Memory B cell (primary cell): ENCODE measurements around the gene HS1BP3.

ENCODE experiments used
- ATAC-seq: fragments of 150-1000 bp; cut with Tn5 transposase; 2 replicates; pipeline ENCODE4 v1.10.0; 2021; ENCODE audit warnings: low read depth, mild to moderate bottlenecking, moderate library complexity
- DNase-seq, 2 donors: peaks; one replicate each; pipeline ENCODE4 v3.0.0; 2022; ENCODE audit warnings: low spot score in 2 of 2
- H3K27ac Mint-ChIP-seq: one replicate; pipeline ENCODE4 v1.8.0; 2022; ENCODE audit warnings: mild to moderate bottlenecking, moderate library complexity, mixed read lengths
- H3K27me3 Mint-ChIP-seq: one replicate; pipeline ENCODE4 v1.8.0; 2022; ENCODE audit warnings: mixed read lengths
- H3K36me3 Mint-ChIP-seq: one replicate; pipeline ENCODE4 v1.8.0; 2022; ENCODE audit warnings: mild to moderate bottlenecking, mixed read lengths
- H3K4me1 Mint-ChIP-seq: one replicate; pipeline ENCODE4 v1.8.0; 2022; ENCODE audit warnings: mixed read lengths
- H3K4me3 Mint-ChIP-seq: one replicate; pipeline ENCODE4 v1.8.0; 2022; ENCODE audit warnings: mild to moderate bottlenecking, moderate library complexity, mixed read lengths
- H3K9me3 Mint-ChIP-seq: one replicate; pipeline ENCODE4 v1.8.0; 2022; ENCODE audit warnings: mixed read lengths

The HS1BP3 gene

GRCh38 chr2:20621366-20622295 lies 29.3 kb downstream of the HS1BP3 start:
- H3K27ac Mint-ChIP-seq: no peak overlapping the region

DNA sequence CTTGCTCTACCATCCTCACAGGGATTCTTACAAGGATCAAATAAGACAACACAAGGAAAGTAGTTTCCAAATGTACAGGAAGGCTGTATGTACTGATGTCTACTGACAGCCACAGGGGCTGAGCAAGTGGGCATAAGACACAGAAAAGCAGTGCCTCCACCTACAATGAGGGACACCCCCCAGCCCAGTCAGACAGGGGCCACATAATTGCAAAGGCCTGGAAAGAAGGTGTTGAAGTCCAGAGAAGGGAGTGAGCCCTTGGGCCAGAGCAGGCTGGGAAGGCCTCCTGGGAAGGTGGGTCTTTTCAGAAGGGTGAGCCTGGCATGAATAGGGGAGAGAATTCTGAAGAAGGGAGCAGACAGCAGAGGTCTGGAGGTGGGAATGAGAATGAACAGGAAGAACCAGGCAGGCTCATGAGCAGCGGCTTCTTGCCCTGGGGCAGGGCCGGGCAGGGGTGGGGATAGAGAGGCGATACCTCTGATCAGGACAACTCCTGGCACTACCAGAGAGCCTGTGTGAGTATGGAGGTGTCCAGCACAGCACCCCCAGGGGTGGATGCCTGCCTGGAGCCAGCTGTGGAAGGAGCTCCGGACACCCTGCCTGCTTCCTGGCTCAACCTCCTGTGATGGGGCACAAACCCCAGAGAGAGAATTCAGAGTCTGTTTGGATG lies 30.1 kb downstream of the HS1BP3 start:
- Mint-ChIP-seq H3K9me3 (no peaks in the 10 kb centered on the region), H3K36me3 (peaks cover 24% of the 10 kb centered on the region), H3K4me3 (no peak overlapping the region), H3K4me1 (no peaks in the 10 kb centered on the region), H3K27me3 (no peaks in the 10 kb centered on the region), H3K27ac (no peak overlapping the region)
- ATAC-seq (no peak), DNase-seq (no peak)

More at GRCh38 chr2:20621366-20622295, 29.3 kb downstream of the HS1BP3 start:
- Mint-ChIP-seq H3K4me1 (no peaks in the 10 kb centered on the region), H3K9me3 (no peaks in the 10 kb centered on the region), H3K36me3 (peaks cover 24% of the 10 kb centered on the region), H3K4me3 (no peak overlapping the region), H3K27me3 (no peaks in the 10 kb centered on the region)
- no peak for DNase-seq
- ATAC-seq: no peak

GRCh38 chr2:20620271-20620681 lies 30.6 kb downstream of the HS1BP3 start:
- H3K27me3 Mint-ChIP-seq: no peaks in the 10 kb centered on the region
- H3K36me3 Mint-ChIP-seq: peaks cover 24% of the 10 kb centered on the region
- H3K27ac Mint-ChIP-seq: no peak overlapping the region
- H3K4me1 Mint-ChIP-seq: no peaks in the 10 kb centered on the region
- DNase-seq: no peak
- H3K9me3 Mint-ChIP-seq: no peaks in the 10 kb centered on the region
- ATAC-seq: no peak
- no peak overlapping the region for H3K4me3 Mint-ChIP-seq

DNA sequence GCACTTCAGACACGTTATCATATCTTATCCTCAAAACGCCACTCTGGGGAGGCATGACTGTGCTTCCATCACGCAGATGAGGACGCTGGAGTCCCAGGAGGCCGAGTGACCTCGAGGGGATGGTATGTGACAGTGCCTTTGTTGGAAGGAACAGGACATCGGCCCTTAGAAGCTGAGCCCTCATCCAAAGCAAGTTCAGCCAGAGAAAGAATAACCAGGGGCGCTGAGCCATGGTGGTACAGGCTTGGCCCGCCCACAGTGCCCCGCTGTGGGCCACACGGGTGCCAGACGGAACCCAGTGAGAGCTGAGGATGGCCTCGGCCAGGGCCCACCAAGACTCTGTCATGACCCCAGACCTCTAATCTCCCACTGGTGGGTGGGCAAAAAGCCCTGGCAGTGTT lies 31.3 kb downstream of the HS1BP3 start:
- H3K4me3 Mint-ChIP-seq: no peak overlapping the region
- no peak for ATAC-seq
- DNase-seq: no peak
- H3K27me3 Mint-ChIP-seq: no peaks in the 10 kb centered on the region
- H3K4me1 Mint-ChIP-seq: no peaks in the 10 kb centered on the region
- no peak overlapping the region for H3K27ac Mint-ChIP-seq
- no peaks in the 10 kb centered on the region for H3K9me3 Mint-ChIP-seq
- H3K36me3 Mint-ChIP-seq: peaks cover 23% of the 10 kb centered on the region

DNA sequence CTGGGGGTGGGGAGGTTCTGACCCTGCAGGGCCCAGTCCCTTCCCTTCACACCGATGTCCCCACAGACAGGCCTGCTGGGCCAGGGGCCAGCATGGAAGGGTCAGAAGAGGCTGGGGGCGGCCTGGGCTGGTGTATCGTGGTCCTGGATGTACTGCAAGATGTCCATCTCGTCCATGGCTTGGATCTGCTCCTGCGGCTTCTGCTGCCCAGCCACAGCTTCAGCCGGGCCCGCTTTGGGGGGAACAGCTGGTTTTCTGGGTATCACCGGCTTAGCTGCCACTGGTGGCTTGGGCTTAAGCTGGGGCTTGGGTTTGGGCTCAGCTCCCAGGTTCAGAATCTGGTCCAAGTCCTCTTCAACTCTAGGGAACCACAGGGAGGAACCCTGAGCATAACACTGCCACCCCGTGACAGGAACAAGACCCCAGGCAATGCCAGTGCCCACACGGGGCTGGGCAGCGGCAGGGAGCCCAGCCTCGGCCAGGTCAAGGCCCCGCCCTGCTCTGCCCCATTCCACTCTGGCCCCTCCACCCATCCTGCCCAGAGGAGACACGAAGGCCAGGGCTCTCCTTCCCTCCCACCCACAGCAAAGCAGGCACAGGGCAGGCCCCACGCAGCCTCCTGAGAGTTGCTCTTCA lies 31.9 kb downstream of the HS1BP3 start:
- Mint-ChIP-seq H3K4me3 (no peak overlapping the region), H3K9me3 (no peaks in the 10 kb centered on the region), H3K27me3 (no peaks in the 10 kb centered on the region), H3K4me1 (peaks cover 3% of the 10 kb centered on the region), H3K36me3 (peaks cover 20% of the 10 kb centered on the region), H3K27ac (no peak overlapping the region)
- ATAC-seq (no peak), DNase-seq (no peak)

GRCh38 chr2:20618468-20618885 lies 32.4 kb downstream of the HS1BP3 start:
- Mint-ChIP-seq H3K27me3 (no peaks in the 10 kb centered on the region), H3K9me3 (no peaks in the 10 kb centered on the region), H3K36me3 (peaks cover 19% of the 10 kb centered on the region)

DNA sequence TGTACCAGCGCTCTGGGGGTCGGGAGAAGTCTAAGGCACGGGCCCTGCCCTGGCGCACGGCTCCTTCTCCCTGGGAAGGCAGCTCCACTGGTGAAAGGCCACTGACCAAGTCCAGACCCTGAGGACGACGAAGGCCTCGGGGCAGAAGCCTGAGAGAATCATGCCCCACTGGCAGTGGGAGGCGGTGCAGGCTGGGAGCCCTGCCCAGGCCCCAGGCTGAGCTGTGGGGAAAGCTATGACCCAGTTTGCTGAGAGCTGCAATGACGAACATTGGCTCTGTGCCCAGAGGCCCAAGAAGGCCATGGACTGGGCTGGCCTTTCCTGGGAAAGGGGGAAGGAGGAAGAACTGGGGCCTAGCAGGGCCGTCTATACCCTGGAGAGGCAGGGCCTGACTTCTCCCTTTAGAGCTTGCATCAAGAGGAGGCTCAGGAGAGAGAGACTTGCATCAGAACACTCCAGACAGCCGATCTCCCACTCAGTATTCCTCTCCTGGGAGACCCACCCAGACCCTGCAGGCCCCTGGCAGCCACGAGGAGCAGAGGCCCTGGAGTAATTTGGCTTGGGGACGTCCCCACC lies 32.9 kb downstream of the HS1BP3 start:
- H3K4me3 Mint-ChIP-seq: no peak overlapping the region
- no peaks in the 10 kb centered on the region for H3K27me3 Mint-ChIP-seq
- peaks cover 17% of the 10 kb centered on the region for H3K36me3 Mint-ChIP-seq
- H3K4me1 Mint-ChIP-seq: peaks cover 4% of the 10 kb centered on the region
- no peak for DNase-seq
- no peak overlapping the region for H3K27ac Mint-ChIP-seq
- ATAC-seq: no peak
- H3K9me3 Mint-ChIP-seq: no peaks in the 10 kb centered on the region

More at GRCh38 chr2:20618468-20618885, 32.4 kb downstream of the HS1BP3 start:
- ATAC-seq (no peak), DNase-seq (no peak)
- Mint-ChIP-seq H3K4me1 (peaks cover 4% of the 10 kb centered on the region), H3K27ac (no peak overlapping the region), H3K4me3 (no peak overlapping the region)

- Mint-ChIP-seq H3K4me1 (peaks cover 4% of the 10 kb centered on the region), H3K36me3 (peaks cover 13% of the 10 kb centered on the region), H3K27ac (no peak overlapping the region), H3K27me3 (no peaks in the 10 kb centered on the region), H3K4me3 (no peak overlapping the region), H3K9me3 (no peaks in the 10 kb centered on the region)
- ATAC-seq (no peak), DNase-seq (no peak)
Measured at GRCh38 chr2:20617081-20617575, 33.8 kb downstream of the HS1BP3 start.

- H3K36me3 Mint-ChIP-seq: peaks cover 15% of the 10 kb centered on the region
- DNase-seq (no peak), ATAC-seq (no peak)
- H3K27ac Mint-ChIP-seq: no peak overlapping the region
- H3K27me3 Mint-ChIP-seq: no peaks in the 10 kb centered on the region
- no peak overlapping the region for H3K4me3 Mint-ChIP-seq
- peaks cover 4% of the 10 kb centered on the region for H3K4me1 Mint-ChIP-seq
- no peaks in the 10 kb centered on the region for H3K9me3 Mint-ChIP-seq
Measured at GRCh38 chr2:20616341-20616871, 34.5 kb downstream of the HS1BP3 start.

DNA sequence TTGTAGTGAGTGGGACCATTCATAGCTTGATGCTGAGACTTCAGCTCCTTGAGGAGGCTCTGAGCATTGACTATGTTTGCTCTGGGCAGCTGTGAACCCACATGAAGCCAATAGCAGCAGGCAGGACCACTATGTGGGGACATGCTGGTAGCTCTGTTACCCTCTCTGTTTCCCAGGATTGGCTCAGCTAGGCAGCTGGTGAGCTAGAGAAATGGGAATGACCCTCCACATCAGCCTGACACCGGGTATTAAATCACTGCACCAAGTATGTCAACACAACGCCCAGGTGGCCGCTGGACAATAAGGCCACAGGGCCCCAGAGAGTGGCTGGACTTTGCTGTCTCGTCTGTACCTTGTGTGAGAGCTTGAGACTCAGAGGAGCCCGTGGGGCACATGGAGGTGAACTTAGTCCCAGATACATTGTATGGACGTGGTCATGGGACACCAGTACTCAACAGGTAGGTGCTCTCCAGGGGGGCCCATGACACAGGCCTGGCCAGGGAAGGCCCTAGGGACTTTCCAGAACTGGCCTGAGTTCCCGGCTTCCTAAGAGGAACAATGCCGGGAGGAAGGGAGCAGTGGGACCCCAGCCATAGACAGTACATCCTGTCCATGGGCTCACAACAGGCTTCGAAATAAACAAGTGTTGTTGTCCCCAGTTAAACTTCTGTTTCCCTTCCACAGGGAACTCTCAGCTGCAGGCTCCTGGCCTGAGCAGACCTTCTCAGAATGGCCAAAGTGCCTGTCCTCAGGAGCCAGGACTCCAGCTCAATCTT lies 35.2 kb downstream of the HS1BP3 start:
- H3K36me3 Mint-ChIP-seq: peaks cover 14% of the 10 kb centered on the region
- no peak overlapping the region for H3K27ac Mint-ChIP-seq
- no peak for DNase-seq
- H3K4me3 Mint-ChIP-seq: no peak overlapping the region
- peaks cover 4% of the 10 kb centered on the region for H3K4me1 Mint-ChIP-seq
- no peak for ATAC-seq
- no peaks in the 10 kb centered on the region for H3K9me3 Mint-ChIP-seq
- no peaks in the 10 kb centered on the region for H3K27me3 Mint-ChIP-seq

- peaks cover 4% of the 10 kb centered on the region for H3K4me1 Mint-ChIP-seq
- H3K36me3 Mint-ChIP-seq: peaks cover 9% of the 10 kb centered on the region
- H3K9me3 Mint-ChIP-seq: no peaks in the 10 kb centered on the region
- DNase-seq (no peak), ATAC-seq (no peak)
- no peak overlapping the region for H3K27ac Mint-ChIP-seq
- no peaks in the 10 kb centered on the region for H3K27me3 Mint-ChIP-seq
- H3K4me3 Mint-ChIP-seq: no peak overlapping the region
Measured at GRCh38 chr2:20615068-20615465, 35.8 kb downstream of the HS1BP3 start.

GRCh38 chr2:20614201-20615067 lies 36.5 kb downstream of the HS1BP3 start:
- Mint-ChIP-seq H3K27ac (no peak overlapping the region), H3K27me3 (no peaks in the 10 kb centered on the region), H3K4me3 (no peak overlapping the region), H3K9me3 (no peaks in the 10 kb centered on the region), H3K4me1 (peaks cover 4% of the 10 kb centered on the region), H3K36me3 (peaks cover 8% of the 10 kb centered on the region)
- DNase-seq (no peak), ATAC-seq (peak; percentile 27)
